ENCODE measurements around the gene COPG2.

The COPG2 gene

DNA sequence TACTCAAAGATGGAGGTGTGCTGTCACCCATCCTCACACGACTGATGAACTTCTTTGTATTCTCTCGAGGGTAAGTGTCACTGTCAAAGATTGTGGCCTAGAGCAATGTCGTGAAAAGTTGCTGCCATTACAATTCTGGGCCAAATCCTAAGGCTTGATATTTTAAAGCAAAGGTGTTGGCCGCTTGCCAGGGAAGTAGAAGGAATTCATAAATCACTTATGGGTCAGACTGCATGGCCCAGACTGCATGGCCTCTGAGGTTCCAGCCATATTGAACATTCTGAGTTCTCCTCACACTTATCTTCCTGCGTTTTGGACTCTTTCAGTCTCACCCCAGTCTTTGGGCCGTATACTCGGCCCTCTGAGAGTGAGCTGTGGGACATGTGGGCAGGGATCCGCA lies 168.1 kb downstream of the COPG2 start:
- DNase-seq (ENCODE audit: low read depth), result no peak

GRCh38 chr7:130494431-130494858 lies 174.1 kb downstream of the COPG2 start:
- no peak for DNase-seq (ENCODE audit: low read depth)

DNA sequence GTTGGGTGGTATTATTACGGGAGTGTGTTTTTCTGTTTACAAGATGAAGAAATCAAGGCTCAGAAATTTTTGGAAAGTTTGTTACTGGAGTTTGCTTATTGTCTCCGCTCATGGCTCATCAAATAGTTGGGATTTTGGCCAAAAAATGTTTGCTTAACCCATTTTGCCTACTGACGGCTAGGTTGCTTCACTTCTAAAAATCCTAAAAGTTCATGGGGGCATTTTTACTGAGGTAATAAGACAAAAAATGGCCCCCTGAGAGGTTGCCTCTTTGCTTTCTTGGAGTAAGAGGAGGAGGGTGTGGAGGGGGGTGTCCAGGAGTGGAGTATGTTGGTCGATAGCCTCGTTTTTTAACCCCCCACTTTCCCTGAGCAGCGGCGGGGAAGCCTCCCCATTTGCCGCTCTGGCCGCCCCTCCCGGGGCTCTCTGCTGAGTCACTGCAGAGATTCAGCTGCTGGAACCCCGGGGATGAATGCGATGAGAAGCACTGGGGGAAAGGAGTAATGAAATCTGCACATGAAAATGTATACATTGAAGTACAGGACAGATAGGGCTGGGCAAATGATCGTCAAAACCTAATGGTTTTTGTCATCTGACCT lies 175.2 kb downstream of the COPG2 start:
- DNase-seq (ENCODE audit: low read depth), result no peak

- no peak for DNase-seq (ENCODE audit: low read depth)
Observed at GRCh38 chr7:130492523-130493274, 175.8 kb downstream of the COPG2 start.

DNA sequence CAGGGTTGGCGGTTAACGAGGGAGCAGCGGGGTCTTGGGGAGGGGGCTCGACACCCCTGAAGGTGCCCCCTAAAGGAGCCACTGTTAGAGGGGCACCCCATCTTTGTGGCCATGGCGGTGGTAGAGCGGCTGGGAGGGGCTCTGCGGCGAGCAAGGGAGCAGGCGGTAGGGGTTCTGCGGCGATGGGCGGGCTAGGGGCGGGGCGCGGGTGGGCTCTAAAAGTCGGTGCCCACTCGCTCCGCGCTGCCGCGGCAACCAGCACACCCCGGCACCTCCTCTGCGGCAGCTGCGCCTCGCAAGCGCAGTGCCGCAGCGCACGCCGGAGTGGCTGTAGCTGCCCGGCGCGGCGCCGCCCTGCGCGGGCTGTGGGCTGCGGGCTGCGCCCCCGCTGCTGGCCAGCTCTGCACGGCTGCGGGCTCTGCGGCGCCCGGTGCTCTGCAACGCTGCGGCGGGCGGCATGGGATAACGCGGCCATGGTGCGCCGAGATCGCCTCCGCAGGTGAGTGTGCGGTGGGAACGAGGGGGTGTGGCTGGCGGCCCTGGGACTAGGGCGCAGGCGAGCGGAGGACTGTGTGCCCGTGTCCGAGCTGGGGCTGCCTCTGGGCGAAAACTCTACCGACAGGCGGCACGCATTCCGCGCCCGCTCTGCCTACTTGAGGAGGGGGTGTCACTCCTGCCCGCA lies 176.6 kb downstream of the COPG2 start, which contains the start of gene MEST:
Gene MEST, plus strand, starts transcription at position 245 of the 682 bp plus-strand sequence. Its CDS starts 229 bp downstream, at position 474.
- DNase-seq (ENCODE audit: low read depth), result no peak

GRCh38 chr7:130490888-130491804 lies 177.4 kb downstream of the COPG2 start:
- no peak for DNase-seq (ENCODE audit: low read depth)

DNA sequence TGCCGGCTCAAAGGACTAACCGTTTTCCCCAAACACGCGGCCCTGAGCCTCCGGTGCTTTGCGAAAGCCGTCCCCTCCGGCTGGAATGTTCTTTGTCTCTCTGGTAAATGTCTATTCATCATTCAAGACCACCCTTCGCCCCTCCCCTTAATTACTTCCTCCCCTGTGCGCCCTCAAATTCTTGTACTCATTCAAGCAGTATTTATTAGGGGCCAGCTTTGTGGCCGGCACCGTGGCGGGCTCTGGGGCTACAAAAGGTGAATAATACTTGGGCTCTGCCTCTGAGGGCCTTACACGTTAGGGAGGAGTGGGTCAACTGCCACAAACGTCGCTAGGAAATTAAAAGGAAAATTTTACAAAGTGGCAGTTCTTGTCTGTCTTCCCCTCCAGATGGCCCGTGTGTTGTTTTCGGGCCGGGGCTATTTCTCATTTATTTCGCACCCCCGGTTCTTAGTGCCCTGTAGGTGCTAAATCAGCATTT lies 178.2 kb downstream of the COPG2 start:
- DNase-seq (ENCODE audit: low read depth), result no peak

- DNase-seq (ENCODE audit: low read depth), result no peak
Observed at GRCh38 chr7:130489140-130489983, 179.2 kb downstream of the COPG2 start.

DNA sequence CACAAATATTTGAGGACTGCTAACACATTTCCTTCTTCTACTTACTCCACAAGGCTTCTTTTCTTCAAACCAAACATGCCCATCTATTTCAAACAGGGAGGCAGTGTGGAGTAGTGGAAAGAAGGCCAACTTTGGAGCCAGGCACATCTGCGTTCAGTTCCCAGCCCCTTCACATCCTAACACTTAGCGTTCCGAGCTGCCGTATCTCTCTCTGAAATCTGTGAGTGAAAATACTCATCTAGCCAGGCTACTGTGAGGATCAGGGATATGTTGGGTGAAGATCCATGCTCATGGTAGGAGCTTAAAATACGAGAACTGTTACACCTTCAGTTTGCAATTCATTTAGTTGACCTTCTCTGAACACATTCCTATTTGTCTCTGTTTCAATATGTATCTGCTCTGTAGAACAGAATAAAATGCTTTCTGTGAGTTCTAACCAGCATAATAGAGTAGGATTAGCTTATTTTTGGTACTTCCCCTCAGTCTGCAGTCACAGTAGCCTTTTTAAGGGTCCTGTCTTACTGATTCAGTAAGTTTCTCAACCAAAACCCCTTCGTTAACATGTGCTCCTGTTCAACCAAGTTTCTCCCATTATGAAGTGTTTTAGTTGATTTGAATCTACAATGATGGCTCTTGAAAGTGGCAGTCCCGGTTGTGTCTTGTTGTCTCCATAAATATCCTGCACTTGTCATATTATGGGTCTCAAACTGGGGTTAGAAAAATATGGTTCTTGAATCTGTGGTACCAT lies 180.0 kb downstream of the COPG2 start:
- DNase-seq (ENCODE audit: low read depth), result no peak

- DNase-seq (ENCODE audit: low read depth), result no peak
Observed at GRCh38 chr7:130486954-130487436, 181.6 kb downstream of the COPG2 start.

DNA sequence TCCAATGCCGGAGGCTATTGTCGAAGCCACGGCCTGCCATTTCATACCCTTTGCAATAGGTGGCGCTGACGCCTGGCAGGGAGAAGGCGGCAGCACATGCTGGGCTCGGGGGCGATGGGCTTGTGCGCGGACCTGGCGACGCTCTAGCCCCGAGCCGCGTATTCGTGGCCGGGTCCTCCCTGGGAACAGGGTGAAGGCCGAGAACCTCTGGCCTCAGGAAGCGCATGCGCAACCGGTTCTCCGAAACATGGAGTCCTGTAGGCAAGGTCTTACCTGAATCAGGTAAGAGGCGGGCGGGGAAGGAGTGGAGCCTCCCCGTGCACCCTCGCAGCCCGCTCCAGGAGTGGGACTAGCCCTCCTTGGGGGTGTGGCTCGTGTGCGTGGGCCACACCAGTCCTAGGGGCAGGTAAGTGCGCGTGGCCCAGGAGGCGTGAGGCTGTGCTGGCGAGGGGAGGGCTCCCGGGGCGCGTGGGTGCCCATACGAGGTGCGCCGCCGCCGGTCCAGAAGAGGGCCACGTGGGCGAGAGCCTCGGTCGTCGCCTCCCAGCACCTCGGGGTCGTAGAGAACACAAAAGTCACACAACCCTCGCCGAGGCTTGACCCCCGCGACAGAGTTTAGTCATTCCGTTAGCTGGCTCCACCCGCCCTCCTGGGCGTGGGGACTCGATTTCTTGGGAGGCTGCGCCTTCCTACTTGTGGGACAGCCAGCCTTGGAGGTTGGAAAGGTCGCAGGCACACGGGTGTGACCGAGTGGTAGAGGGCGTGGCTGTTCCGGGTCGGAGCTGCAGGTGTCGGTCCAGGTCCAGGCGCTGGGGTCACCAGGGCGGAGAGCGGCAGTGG lies 182.2 kb downstream of the COPG2 start:
- DNase-seq (ENCODE audit: low read depth), result peak; percentile 41

- no peak for DNase-seq (ENCODE audit: low read depth)
Observed at GRCh38 chr7:130485734-130486113, 182.8 kb downstream of the COPG2 start.

DNA sequence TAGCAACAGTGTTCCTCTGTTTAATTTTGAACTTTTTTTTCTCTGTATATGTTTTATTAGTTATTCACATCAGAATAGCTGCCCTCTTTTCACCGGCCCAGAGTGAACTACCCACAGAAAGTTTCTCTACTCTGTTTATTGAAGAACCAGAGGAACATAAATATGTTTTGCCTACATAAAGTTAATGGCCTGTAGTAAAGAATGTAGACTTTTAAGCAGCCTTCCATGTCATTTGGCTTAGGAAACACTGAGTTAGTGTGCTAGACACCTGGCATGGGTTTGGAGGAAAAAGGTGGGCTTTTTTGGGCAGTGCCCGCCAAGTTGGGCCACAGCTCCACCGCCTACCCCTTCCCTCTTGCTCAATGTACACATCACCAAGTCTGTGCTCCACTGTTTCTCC lies 185.5 kb downstream of the COPG2 start:
- DNase-seq (ENCODE audit: low read depth), result no peak

GRCh38 chr7:130481898-130482297 lies 186.7 kb downstream of the COPG2 start:
- DNase-seq (ENCODE audit: low read depth), result no peak

DNA sequence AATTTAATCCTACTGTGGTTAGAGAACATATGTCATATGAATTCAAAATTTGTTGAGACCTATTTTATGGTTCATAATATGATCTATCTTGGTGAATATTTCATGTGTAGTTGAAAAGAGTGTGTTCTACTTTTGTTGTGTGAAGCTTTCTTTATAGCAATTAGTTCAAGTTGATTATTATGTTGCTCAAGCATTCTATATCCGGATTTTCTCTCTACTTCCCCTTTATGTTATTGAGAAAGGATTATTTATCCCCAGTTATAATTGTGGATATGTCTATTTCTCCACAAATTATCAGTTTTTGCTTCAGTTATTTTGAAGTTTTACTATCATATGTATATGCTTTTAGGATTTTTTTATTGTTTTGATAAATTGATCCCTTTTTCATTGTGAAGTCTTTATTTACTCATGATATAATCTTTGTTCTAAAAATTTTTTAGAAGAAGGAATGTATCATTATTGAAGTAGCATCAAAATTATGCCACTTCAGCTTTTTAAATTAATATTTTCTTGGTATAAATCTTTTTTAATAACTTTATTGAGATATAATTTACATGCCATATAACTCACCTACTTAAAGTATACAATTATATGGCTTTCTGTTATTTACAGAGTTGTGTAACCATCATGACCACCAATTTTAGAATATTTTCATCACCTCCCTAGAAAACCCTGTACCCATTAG lies 188.7 kb downstream of the COPG2 start:
- DNase-seq (ENCODE audit: low read depth), result no peak

DNA sequence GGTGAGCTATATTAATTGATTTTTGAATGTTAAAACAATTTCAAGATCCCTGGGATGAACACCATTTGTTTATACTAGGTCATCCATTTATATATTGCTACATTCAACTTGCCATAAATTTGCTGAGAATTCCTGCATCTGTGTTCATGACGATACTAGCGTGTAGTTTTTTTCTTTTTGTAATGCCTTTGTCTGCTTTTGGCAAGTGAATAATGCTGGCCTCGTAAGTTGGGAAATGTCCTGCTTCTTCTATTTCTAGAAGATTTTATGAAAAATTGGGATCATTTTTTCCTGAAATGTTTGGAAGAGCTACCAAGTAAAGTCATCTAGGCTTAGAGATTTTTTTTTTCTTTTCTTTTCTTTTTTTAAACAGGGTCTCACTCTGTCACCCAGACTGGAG lies 189.6 kb downstream of the COPG2 start:
- DNase-seq (ENCODE audit: low read depth), result no peak

DNA sequence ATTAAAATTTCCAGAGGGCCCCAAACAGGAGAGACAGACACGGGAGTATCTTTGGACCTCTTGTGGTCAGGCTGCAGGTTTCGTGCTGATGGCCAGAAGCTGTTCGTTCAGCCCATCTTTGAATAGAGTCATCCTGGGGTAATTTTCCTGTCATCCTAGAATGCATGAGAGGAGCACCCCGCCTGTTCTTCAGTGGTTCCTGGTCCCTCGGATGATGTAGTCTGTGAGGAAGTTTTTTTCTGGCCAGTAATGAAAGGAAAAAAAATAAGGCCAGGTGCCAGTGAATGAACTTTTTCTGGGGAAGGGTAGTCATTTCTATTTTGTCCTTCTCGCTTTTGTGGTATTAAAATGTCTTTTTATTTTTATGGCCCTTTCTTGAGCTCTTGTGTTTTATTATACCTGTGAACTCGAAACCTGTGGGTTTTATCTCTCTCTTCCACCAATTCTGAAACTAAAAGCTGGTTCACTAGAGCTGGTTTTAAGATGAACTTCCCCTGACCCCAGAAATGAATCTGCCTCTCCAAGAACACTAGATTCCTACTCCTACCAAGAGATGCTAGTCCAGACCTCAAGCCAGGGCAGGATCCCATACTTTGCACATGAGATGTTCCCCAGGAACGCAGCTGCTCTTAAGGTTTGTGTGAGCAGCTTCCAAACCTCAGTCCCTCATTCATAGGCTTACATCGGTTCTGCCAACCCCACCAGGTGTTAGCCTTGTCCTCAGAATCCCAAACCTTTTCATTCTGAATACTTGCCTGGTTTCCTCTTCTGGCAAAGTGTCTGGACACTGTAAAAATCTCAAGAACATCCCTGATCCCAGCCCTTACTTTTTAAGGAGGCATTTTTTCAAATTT lies 192.0 kb downstream of the COPG2 start:
- DNase-seq (ENCODE audit: low read depth), result no peak

- DNase-seq (ENCODE audit: low read depth), result no peak
Observed at GRCh38 chr7:130475776-130476175, 192.8 kb downstream of the COPG2 start.
